TTC549 (cell line): Measurements from ENCODE around the gene MTARC2.
"Not testable (repeated sequence)": the region's sequence is repeated elsewhere in the genome, so short reads cannot be mapped to it uniquely, and the experiment has no call there.

Experiments
- FAIRE-seq: peaks from 2 replicates; lab custom pipeline; 2012; peaks lifted over from hg19 to GRCh38; lab: Jason Lieb, UNC

Gene MTARC2

GRCh38 chr1:220732621-220733020 is 15.5 kb upstream of the MTARC2 start:
- FAIRE-seq = no peak

DNA sequence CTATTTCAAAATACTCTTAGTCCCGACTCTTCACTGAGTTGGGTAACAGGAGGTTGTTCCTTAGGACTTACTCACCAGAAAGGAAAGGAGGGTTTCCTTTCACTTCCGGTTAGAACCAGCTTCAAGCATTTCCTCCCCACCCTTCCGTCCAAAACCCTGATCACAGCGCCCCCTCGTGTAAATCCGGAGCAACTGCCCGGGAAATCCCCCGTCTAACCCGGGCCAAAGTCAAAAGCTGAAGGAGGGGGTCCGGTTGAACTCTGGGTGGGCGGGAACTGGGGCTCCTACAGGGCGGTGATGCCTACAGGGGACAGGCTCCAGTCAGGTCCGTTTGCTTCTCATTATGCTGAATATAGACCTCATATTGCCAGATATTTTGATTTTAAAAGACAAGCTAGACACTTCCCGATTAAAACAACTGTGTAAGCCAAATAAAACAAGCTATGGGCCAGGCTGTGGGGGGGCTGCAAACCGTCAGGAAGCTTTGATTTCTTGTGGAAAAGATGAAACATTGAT is 15.0 kb upstream of the MTARC2 start:
- peak; percentile 51 for FAIRE-seq

DNA sequence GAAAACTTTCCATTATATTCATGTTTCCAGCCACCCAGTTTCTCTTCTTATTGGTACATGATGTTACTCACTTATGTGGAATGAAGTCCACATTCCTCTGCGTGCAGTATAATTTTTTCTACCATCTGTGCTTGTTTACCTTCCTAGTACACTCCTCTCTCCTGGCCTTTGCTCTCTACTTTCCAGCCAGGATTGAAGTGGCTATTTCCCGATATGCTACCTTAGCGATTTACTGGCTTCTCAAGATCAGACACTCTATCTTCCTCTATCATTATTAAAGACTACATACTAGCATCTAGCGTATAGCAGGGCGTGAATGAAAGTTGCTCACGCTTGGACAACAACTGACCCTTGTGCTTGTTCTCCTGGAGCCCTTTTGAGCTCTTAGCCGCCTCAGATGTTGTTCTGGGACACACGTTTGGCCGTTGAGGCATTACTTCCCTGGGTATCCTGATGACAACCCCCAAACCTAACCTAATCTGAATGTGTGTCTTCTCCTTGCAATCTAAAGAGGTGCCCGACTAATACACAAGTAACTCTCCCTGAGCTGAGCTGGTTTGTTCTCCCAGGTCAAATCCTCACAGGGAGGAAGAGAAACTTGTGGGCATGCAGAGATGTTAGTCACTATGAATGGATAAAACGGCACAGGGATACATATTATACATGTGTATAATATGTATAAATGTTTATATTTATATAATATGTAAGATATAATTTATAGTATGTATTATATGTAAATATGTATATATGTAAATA is 13.4 kb upstream of the MTARC2 start:
- FAIRE-seq = no peak

GRCh38 chr1:220736283-220736682 is 11.8 kb upstream of the MTARC2 start:
- not testable (repeated sequence) for FAIRE-seq

DNA sequence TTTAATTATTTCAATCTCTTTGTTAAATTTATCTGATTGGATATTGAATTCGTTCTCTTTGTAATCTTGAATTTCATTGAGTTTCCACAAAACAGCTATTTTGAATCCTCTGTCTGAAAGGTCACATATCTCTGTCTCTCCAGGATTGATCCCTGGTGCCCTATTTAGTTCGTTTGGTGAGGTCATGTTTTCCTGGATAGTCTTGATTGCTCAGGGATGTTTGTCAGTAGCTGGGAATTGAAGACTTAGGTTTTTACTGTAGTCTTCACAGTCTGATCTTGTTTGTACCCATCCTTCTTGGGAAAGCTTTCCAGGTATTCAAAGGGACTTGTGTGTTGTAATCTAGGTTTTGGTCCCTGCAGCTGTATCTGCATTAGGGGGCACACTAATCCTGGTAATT is 6.8 kb upstream of the MTARC2 start:
- no peak for FAIRE-seq

- no peak for FAIRE-seq
Measured at GRCh38 chr1:220741825-220742224, 6.3 kb upstream of the MTARC2 start.

DNA sequence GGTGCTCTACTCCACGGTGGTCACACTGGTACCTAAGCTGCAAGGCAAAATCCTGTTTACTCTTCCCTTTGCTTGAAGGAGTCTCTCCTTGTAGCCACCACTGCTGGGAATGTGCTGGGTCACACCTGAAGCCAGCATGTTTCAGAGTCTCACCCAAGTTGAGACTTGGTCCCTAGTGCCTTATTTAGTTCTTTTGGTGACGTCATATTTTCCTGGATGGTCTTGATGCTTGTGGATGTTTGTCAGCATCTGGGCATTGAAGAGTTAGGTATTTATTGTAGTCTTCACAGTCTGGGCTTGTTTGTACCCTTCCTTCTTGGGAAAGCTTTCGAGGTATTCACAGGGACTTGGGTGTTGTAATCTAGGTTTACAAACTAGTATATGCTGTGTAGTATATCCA is 5.6 kb upstream of the MTARC2 start:
- FAIRE-seq = no peak

- FAIRE-seq = no peak
Measured at GRCh38 chr1:220746851-220747250, 1.3 kb upstream of the MTARC2 start.

DNA sequence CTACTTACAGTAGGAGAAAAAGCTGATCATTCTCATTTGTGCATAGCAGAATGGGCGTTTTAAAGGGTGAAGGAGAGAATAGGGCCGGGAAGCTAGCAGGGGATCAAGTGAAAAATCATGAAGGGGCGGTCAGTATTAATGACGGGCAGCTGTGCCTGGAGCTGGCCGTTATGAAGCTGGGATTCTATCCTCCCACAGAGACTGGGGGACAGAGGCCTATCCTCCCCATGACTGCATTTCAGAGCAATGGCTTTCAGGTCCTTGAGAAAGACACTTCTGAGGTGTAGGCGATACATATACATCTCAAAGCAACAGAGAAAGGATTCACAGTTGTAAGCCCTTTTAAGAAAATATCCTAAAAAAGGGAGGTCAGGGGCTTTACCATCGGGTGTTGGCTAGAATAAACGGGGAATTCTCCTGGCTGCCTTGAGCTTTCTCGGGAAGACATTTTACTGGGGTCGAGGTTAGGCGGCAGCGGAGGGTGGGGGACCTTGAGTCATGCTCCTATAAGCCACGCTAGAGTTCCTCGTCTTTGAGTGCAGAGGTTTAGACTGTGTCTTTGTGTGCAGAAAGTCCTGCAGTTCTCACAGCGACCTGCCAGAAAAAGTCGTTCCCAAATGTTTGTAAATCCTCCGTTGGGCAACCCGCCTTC is 559 bp upstream of the MTARC2 start:
- FAIRE-seq = no peak

GRCh38 chr1:220748936-220749335 is 814 bp downstream of the MTARC2 start:
- no peak for FAIRE-seq

GRCh38 chr1:220750131-220750515 is 2.0 kb downstream of the MTARC2 start:
- no peak for FAIRE-seq

- no peak for FAIRE-seq
Measured at GRCh38 chr1:220751111-220751510, 3.0 kb downstream of the MTARC2 start.

DNA sequence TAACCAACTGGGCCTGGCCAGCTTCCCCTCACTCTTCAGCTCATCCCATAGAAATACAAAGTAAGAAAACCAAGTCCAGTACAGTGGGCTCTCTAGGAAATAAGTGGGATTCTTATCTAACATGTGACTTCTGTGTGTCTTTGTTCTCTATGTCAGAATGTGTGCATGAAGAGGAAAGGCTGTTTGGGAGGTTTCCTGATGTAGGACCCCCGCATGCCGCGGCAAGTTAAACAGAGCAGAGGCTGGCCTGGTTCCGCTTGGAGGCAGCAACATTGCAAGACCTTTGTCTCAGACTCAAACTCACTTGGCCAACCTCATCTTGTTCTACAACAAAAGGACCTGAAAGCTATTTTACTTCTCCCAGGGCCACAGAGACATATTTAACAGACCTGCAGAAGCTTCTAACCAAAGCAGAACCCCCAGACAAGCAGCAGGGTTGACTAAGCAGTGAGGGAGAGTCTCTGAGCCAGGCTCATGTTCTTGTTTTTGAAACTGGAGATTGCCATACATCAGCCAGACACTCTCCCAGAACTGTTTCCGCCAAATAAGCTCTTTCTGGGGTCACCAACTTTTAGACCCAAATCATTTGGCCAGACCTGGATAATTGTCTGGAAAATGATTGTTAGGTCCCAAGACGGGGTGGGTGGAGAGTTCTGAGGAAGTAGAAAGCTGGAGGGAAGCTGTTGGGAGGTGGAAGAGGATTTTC is 6.2 kb downstream of the MTARC2 start:
- FAIRE-seq = no peak

DNA sequence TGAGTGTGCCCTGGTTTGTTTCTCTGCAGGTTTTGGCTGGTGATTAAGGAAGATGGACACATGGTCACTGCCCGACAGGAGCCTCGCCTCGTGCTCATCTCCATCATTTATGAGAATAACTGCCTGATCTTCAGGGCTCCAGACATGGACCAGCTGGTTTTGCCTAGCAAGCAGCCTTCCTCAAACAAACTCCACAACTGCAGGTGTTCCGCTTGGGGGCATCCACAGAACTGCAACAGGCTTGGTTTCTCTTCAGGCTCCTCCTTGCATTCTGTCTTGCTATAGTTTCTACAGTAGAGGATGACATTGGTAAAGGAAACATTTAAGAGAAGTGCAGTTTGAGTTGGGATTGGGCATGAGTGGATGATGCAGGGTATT is 6.8 kb downstream of the MTARC2 start:
- no peak for FAIRE-seq

GRCh38 chr1:220755309-220755708 is 7.2 kb downstream of the MTARC2 start:
- FAIRE-seq = no peak

GRCh38 chr1:220757441-220757840 is 9.3 kb downstream of the MTARC2 start:
- FAIRE-seq = no peak

- FAIRE-seq = no peak
Measured at GRCh38 chr1:220759147-220759546, 11.0 kb downstream of the MTARC2 start.

GRCh38 chr1:220761688-220762427 is 13.7 kb downstream of the MTARC2 start:
- FAIRE-seq = no peak

GRCh38 chr1:220764757-220765156 is 16.6 kb downstream of the MTARC2 start:
- FAIRE-seq = no peak

DNA sequence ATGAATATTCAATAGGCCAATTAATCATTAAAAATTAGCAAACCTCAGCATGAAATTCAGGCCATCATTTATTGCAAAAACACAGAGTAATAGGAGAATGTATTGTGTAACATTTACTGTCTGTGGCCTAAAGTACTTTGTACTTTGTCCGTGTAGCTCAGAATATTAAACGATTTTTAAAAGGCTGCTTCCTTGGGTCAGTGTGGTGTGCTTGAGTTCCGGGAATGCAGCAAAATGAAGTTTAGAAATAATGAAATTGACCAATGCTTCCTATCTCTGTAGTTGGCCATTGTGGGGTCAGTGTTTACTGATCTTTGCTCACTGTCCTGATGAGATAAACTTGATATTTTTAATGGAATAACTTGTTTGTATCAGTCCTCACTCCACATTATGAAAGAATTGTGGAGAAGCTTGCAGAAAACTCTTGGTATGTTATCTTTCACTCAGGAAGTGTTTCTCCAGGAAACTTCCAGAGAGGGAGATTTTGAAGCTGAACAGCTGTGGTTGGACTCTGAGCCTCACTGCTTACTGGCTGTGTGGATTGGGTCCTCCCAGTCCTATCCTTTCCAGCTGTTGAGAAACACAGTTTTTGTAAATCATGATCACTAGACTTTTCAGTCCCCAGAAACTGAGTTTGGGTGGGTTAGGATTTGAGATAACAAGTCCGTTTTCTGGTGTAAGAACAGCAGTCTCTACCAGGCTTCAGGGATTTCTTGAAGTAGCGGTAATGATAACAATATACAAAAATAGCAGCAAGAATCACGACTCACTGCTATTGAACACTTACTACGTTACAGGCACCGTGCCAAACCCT is 19.4 kb downstream of the MTARC2 start:
- no peak for FAIRE-seq

DNA sequence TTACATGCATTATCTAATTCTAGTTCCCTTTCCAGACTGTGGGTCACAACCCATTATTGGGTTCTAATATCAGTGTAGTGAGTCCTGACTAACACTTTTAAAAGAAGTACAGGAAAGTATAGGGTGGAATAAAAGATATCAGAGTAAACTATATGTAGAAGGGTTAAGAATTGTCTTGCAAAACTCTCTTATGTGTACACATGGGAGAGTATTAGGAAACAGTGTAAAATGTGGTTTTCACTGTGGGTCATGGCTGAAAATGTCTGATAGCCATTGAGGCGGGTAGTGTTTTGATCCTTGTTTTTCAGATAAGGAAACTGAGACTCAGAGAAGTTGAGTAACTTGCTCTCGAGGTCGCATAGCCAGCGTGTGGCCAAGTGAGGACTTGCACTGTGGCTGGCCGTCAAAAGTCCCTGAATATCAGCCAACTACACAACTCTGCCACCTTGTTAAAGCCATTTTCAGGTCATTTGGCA is 20.0 kb downstream of the MTARC2 start:
- no peak for FAIRE-seq

DNA sequence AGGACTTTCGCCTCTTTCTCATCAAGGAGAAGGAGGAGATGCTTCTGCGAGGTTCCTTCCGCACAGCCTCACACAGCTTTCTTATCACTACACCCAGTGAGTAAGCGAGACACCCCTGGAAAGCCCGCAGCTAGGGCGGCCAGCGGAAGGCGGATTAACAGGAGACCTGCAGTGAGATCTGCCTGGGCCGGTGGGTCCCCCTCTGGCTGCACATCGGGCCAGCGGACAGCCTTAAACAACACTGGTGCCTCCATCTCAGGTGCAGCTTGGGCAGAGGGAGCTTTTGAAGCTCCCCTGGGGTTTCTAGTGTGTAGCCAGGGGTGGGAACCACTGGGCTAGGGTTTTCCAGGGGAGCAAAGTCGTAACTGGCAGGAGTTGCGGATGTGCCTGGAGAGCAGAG is 21.1 kb downstream of the MTARC2 start:
- no peak for FAIRE-seq
